T-helper 1 cell treated with Interleukin-12 subunit alpha and Interleukin-12 subunit beta and Interleukin-4 antibody, amounts not matched to agents 30 μg/mL and 1 μg/mL, for 36 hours (primary cell): Measurements from ENCODE around the gene GATAD2B.
"Not testable (repeated sequence)": the region's sequence is repeated elsewhere in the genome, so short reads cannot be mapped to it uniquely, and the experiment has no call there.

Experiments used
- H3K27ac Mint-ChIP-seq: one replicate; pipeline ENCODE4 v1.8.0; 2021; ENCODE audit warnings: mild to moderate bottlenecking, mixed read lengths
- H3K27me3 Mint-ChIP-seq: one replicate; pipeline ENCODE4 v1.8.0; 2021; ENCODE audit warnings: low read depth, mixed read lengths
- H3K36me3 Mint-ChIP-seq: one replicate; pipeline ENCODE4 v1.8.0; 2021; ENCODE audit warnings: low read depth, mixed read lengths
- H3K4me1 Mint-ChIP-seq: one replicate; pipeline ENCODE4 v1.8.0; 2021; ENCODE audit warnings: low read depth, mixed read lengths
- H3K4me3 Mint-ChIP-seq: one replicate; pipeline ENCODE4 v1.8.0; 2021; ENCODE audit warnings: mild to moderate bottlenecking, moderate library complexity, mixed read lengths
- H3K9me3 Mint-ChIP-seq: one replicate; pipeline ENCODE4 v1.8.0; 2021; ENCODE audit warnings: mixed read lengths

The GATAD2B gene

GRCh38 chr1:153774780-153775457 is 147.9 kb downstream of the GATAD2B start, which contains the start of gene SLC27A3:
SLC27A3 (plus strand) TSS chr1:153775407; CDS start chr1:153775498, 91 bp downstream.
- Mint-ChIP-seq H3K36me3 (peaks cover 32% of the 10 kb centered on the region), H3K4me1 (peaks cover 17% of the 10 kb centered on the region), H3K27me3 (no peaks in the 10 kb centered on the region), H3K4me3 (peak within 1 kb of the TSS; percentile 79), H3K9me3 (no peaks in the 10 kb centered on the region), H3K27ac (peak within 1 kb of the TSS; percentile 77)

- Mint-ChIP-seq H3K4me3 (no peak overlapping the region), H3K4me1 (peaks cover 17% of the 10 kb centered on the region), H3K36me3 (peaks cover 35% of the 10 kb centered on the region), H3K27ac (no peak overlapping the region), H3K9me3 (no peaks in the 10 kb centered on the region), H3K27me3 (no peaks in the 10 kb centered on the region)
Observed at GRCh38 chr1:153774026-153774595, 148.7 kb downstream of the GATAD2B start.

GRCh38 chr1:153773096-153773921 is 149.5 kb downstream of the GATAD2B start:
- no peak overlapping the region for H3K4me3 Mint-ChIP-seq
- H3K27ac Mint-ChIP-seq = no peak overlapping the region
- H3K36me3 Mint-ChIP-seq = peaks cover 39% of the 10 kb centered on the region

GRCh38 chr1:153771841-153772593 is 150.8 kb downstream of the GATAD2B start:
- Mint-ChIP-seq H3K27me3 (no peaks in the 10 kb centered on the region), H3K4me1 (peaks cover 14% of the 10 kb centered on the region), H3K27ac (no peak overlapping the region), H3K36me3 (peaks cover 46% of the 10 kb centered on the region), H3K9me3 (no peaks in the 10 kb centered on the region), H3K4me3 (no peak overlapping the region)

More at GRCh38 chr1:153773096-153773921, 149.5 kb downstream of the GATAD2B start:
- Mint-ChIP-seq H3K9me3 (no peaks in the 10 kb centered on the region), H3K27me3 (no peaks in the 10 kb centered on the region), H3K4me1 (peaks cover 17% of the 10 kb centered on the region)

- Mint-ChIP-seq H3K27ac (no peak overlapping the region), H3K4me3 (no peak overlapping the region), H3K27me3 (no peaks in the 10 kb centered on the region), H3K9me3 (no peaks in the 10 kb centered on the region), H3K36me3 (peaks cover 47% of the 10 kb centered on the region), H3K4me1 (peaks cover 8% of the 10 kb centered on the region)
Observed at GRCh38 chr1:153771261-153771660, 151.5 kb downstream of the GATAD2B start.

GRCh38 chr1:153770797-153771196 is 152.0 kb downstream of the GATAD2B start:
- Mint-ChIP-seq H3K27ac (no peak overlapping the region), H3K9me3 (no peaks in the 10 kb centered on the region), H3K27me3 (no peaks in the 10 kb centered on the region), H3K36me3 (peaks cover 47% of the 10 kb centered on the region), H3K4me1 (peaks cover 7% of the 10 kb centered on the region), H3K4me3 (no peak overlapping the region)

GRCh38 chr1:153769221-153769620 is 153.6 kb downstream of the GATAD2B start:
- Mint-ChIP-seq H3K9me3 (no peaks in the 10 kb centered on the region), H3K4me1 (peaks cover 3% of the 10 kb centered on the region), H3K4me3 (no peak overlapping the region), H3K27me3 (no peaks in the 10 kb centered on the region), H3K27ac (no peak overlapping the region), H3K36me3 (peaks cover 49% of the 10 kb centered on the region)

- Mint-ChIP-seq H3K27me3 (no peaks in the 10 kb centered on the region), H3K27ac (no peak overlapping the region), H3K4me3 (no peak overlapping the region), H3K9me3 (no peaks in the 10 kb centered on the region), H3K4me1 (no peaks in the 10 kb centered on the region), H3K36me3 (peaks cover 46% of the 10 kb centered on the region)
Observed at GRCh38 chr1:153768316-153769181, 154.2 kb downstream of the GATAD2B start.

- no peak overlapping the region for H3K27ac Mint-ChIP-seq
- H3K4me1 Mint-ChIP-seq = no peaks in the 10 kb centered on the region
- no peaks in the 10 kb centered on the region for H3K27me3 Mint-ChIP-seq
- no peaks in the 10 kb centered on the region for H3K9me3 Mint-ChIP-seq
- H3K36me3 Mint-ChIP-seq = peaks cover 47% of the 10 kb centered on the region
- H3K4me3 Mint-ChIP-seq = no peak overlapping the region
Observed at GRCh38 chr1:153767519-153767918, 155.3 kb downstream of the GATAD2B start.

- H3K36me3 Mint-ChIP-seq = peaks cover 48% of the 10 kb centered on the region
- not testable (repeated sequence) for H3K4me3 Mint-ChIP-seq, H3K9me3 Mint-ChIP-seq, H3K27me3 Mint-ChIP-seq, H3K27ac Mint-ChIP-seq, H3K4me1 Mint-ChIP-seq
Observed at GRCh38 chr1:153766663-153767062, 156.1 kb downstream of the GATAD2B start.

- Mint-ChIP-seq H3K27me3 (no peaks in the 10 kb centered on the region), H3K36me3 (peaks cover 54% of the 10 kb centered on the region), H3K27ac (no peak overlapping the region)
Observed at GRCh38 chr1:153764310-153764709, 158.5 kb downstream of the GATAD2B start.

GRCh38 chr1:153763365-153764225 is 159.2 kb downstream of the GATAD2B start:
- Mint-ChIP-seq H3K36me3 (peaks cover 47% of the 10 kb centered on the region), H3K9me3 (no peaks in the 10 kb centered on the region), H3K4me1 (no peaks in the 10 kb centered on the region), H3K27ac (no peak overlapping the region), H3K27me3 (no peaks in the 10 kb centered on the region), H3K4me3 (no peak overlapping the region)

More at GRCh38 chr1:153764310-153764709, 158.5 kb downstream of the GATAD2B start:
- H3K4me1 Mint-ChIP-seq = no peaks in the 10 kb centered on the region
- H3K9me3 Mint-ChIP-seq = no peaks in the 10 kb centered on the region
- no peak overlapping the region for H3K4me3 Mint-ChIP-seq

GRCh38 chr1:153760440-153760839 is 162.3 kb downstream of the GATAD2B start:
- H3K27me3 Mint-ChIP-seq = no peaks in the 10 kb centered on the region
- peaks cover 51% of the 10 kb centered on the region for H3K36me3 Mint-ChIP-seq
- H3K9me3 Mint-ChIP-seq = no peaks in the 10 kb centered on the region
- H3K4me1 Mint-ChIP-seq = no peaks in the 10 kb centered on the region
- H3K27ac Mint-ChIP-seq = no peak overlapping the region
- H3K4me3 Mint-ChIP-seq = no peak overlapping the region
